Tibial artery (tissue), 4 donors: ENCODE measurements around the gene TMEM156.
"Not testable (repeated sequence)": the region's sequence is repeated elsewhere in the genome, so short reads cannot be mapped to it uniquely, and the experiment has no call there.

Source experiments
- DNase-seq, 2 donors: peaks; one replicate each; pipeline ENCODE4 v3.0.0-alpha.2; 2019
- H3K27ac ChIP-seq, 2 donors: fragments of 200-600 bp; sonication (generic) in 1 of 2; 1 replicate in 1 of 2; 2 replicates in 1 of 2; pipeline ENCODE4 v1.5.1; 2018 to 2019; ENCODE audit warnings: mild to moderate bottlenecking in 1 of 2
- H3K27me3 ChIP-seq, 2 donors: fragments of 200-600 bp; sonication (generic) in 1 of 2; one replicate each; pipeline versions ENCODE4 v1.5.1 to v1.6.0; 2016 to 2019
- H3K36me3 ChIP-seq, 3 donors: fragments of 200-600 bp; sonication (generic) in 2 of 3; one replicate each; pipeline ENCODE4 v1.5.1; 2016 to 2019; ENCODE audit warnings: mild to moderate bottlenecking in 2 of 3
- H3K4me1 ChIP-seq, 4 donors: fragments of 200-600 bp; sonication (generic) in 2 of 4; 1 replicate in 3 of 4; 2 replicates in 1 of 4; pipeline ENCODE4 v1.5.1; 2016 to 2019
- H3K4me3 ChIP-seq, 2 donors: fragments of 200-600 bp; sonication (generic) in 1 of 2; 1 replicate in 1 of 2; 2 replicates in 1 of 2; pipeline ENCODE4 v1.5.1; 2018 to 2019; ENCODE audit warnings: mild to moderate bottlenecking in 2 of 2
- H3K9me3 ChIP-seq, 3 donors: fragments of 200-600 bp; sonication (generic) in 1 of 3; one replicate each; pipeline ENCODE4 v1.5.1; 2016 to 2019
- CTCF ChIP-seq, 2 experiments: fragments of 200-600 bp in 1 of 2; fragments of 450-650 bp in 1 of 2; IDR thresholded peaks; one replicate each; pipeline ENCODE4 v1.5.1; 2017 to 2019; ENCODE audit warnings: antibody characterized with exemption in 2 of 2, mild to moderate bottlenecking in 1 of 2, moderate library complexity in 1 of 2
- intact Hi-C: fragments of 100-400 bp; cut with DNase I; formaldehyde crosslinking; loops from one replicate; pipeline ENCODE4 v1.15.0; 2023; ENCODE audit warnings: low total_unique reads

TMEM156 gene

GRCh38 chr4:38990241-38990640, 42.0 kb downstream of the TMEM156 start:
- Histone ChIP-seq H3K4me1 (no peaks in the 10 kb centered on the region), H3K27me3 (no peaks in the 10 kb centered on the region), H3K9me3 (no peaks in the 10 kb centered on the region), H3K4me3 (no peak overlapping the region), H3K36me3 (no peaks in the 10 kb centered on the region), H3K27ac (no peak overlapping the region)
- DNase-seq, result no peak
- no peak for TF ChIP-seq CTCF (IDR thresholded peaks at IDR 0.05)
- intact Hi-C loops, result no loop called here

DNA sequence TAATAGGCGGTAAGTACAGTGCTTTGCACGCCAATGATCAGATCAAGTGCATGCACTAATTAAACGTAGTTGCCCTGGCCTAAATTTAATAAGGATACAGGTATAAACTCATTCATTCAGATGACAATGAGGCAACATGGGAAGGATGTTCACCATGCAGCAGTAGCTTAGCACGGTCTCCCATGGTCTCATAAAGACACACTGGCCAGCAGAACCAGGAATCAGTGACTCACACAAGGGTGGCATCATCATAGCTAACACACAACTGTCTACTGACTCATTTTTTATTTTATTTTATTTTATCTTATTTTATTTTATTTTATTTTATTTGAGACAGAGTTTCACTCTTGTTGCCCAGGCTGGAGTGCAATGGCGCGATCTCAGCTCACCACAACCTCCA, 42.7 kb downstream of the TMEM156 start:
- Histone ChIP-seq H3K36me3 (no peaks in the 10 kb centered on the region), H3K27ac (no peak overlapping the region), H3K27me3 (no peaks in the 10 kb centered on the region), H3K9me3 (no peaks in the 10 kb centered on the region), H3K4me3 (no peak overlapping the region), H3K4me1 (no peaks in the 10 kb centered on the region)
- TF ChIP-seq CTCF (IDR thresholded peaks at IDR 0.05), result no peak
- intact Hi-C loops, result no loop called here
- DNase-seq, result no peak

GRCh38 chr4:38988353-38988752, 43.9 kb downstream of the TMEM156 start:
- H3K9me3 ChIP-seq, H3K4me3 ChIP-seq, DNase-seq, H3K36me3 ChIP-seq, intact Hi-C loops, H3K4me1 ChIP-seq, H3K27ac ChIP-seq, H3K27me3 ChIP-seq: not testable (repeated sequence)

DNA sequence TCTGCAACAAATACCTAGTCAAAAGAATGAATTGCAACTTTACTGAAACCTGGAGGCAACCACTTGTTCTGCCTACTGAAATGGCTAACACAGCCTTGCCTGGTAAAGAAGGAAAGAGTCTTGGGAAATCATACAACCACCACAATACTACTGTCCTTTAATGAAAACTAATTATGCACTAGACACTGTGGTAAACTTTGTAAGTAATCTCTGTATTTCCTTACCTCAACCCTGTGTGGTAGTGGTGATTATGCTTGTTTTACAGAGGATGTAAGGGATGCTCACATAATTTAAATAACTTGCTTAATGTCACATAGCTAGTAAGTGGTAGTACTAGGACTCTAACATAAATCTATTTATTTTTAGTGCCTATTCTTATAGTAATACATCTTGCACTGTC, 44.7 kb downstream of the TMEM156 start:
- H3K27ac ChIP-seq, result no peak overlapping the region
- H3K36me3 ChIP-seq, result no peaks in the 10 kb centered on the region
- no peak for TF ChIP-seq CTCF (IDR thresholded peaks at IDR 0.05)

DNA sequence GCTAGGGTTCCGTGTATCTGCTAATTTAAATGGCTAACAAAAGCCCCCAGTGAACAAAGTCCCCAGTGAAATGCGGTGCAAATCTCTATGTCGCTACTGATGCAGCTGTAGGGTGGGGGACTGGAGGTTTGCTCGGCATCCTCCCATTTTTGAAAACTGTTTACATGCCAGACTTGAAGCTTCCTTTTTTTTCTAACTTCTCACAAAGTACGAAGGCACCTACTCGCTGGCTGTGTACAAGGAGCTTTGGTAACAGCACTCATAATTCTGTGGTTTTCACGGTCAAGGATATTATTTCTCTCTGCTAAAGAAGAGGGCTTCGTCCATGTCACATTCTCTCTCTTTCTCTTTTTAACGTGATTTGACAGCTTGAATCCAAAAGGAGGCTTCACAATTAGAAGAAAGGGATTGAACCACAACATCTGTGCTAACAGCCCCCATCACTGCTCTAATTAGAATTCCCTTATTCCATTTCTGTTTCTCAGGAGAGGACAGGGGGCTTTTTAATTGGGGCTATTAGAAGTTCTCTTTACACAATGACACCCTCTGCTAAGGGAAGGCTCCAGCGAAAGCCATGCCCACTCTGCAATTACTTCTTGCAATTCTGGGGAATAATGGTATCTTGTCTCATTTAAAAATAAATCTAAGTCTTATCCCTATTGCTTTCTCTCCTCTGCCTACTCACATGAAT, 46.7 kb downstream of the TMEM156 start:
- Histone ChIP-seq H3K4me1 (no peaks in the 10 kb centered on the region), H3K27me3 (no peaks in the 10 kb centered on the region), H3K9me3 (no peaks in the 10 kb centered on the region), H3K27ac (no peak overlapping the region), H3K4me3 (no peak overlapping the region), H3K36me3 (no peaks in the 10 kb centered on the region)
- TF ChIP-seq CTCF (IDR thresholded peaks at IDR 0.05), result no peak
- no peak for DNase-seq
- intact Hi-C loops, result no loop called here

More for the DNA sequence above, 44.7 kb downstream of the TMEM156 start:
- Histone ChIP-seq H3K4me3 (no peak overlapping the region), H3K4me1 (no peaks in the 10 kb centered on the region), H3K27me3 (no peaks in the 10 kb centered on the region), H3K9me3 (no peaks in the 10 kb centered on the region)
- no peak for DNase-seq
- intact Hi-C loops, result no loop called here

GRCh38 chr4:38983787-38984598, 48.2 kb downstream of the TMEM156 start:
- Histone ChIP-seq H3K9me3 (no peaks in the 10 kb centered on the region), H3K4me1 (no peaks in the 10 kb centered on the region), H3K27ac (no peak overlapping the region), H3K4me3 (no peak overlapping the region), H3K36me3 (no peaks in the 10 kb centered on the region), H3K27me3 (no peaks in the 10 kb centered on the region)
- intact Hi-C loops, result no loop called here
- TF ChIP-seq CTCF (IDR thresholded peaks at IDR 0.05), result no peak
- no peak for DNase-seq
